GM18867 (cell line): ENCODE results near the gene SUV39H1.
"Not testable (repeated sequence)": the region's sequence is repeated elsewhere in the genome, so short reads cannot be mapped to it uniquely, and the experiment has no call there.

ENCODE experiments used
- ATAC-seq: cut with Tn5 transposase; IDR thresholded peaks from one replicate; pipeline ENCODE4 v1.9.1; 2021; ENCODE audit warnings: mild to moderate bottlenecking, moderate library complexity; ENCODE audit not compliant: unreplicated experiment

SUV39H1 gene

GRCh38 chrX:48684134-48684533, 12.4 kb upstream of the SUV39H1 start:
- ATAC-seq, result no peak

GRCh38 chrX:48685416-48685815, 11.1 kb upstream of the SUV39H1 start:
- ATAC-seq, result no peak

GRCh38 chrX:48688531-48689150, 7.9 kb upstream of the SUV39H1 start:
- ATAC-seq, result no peak

GRCh38 chrX:48689208-48689920, 7.2 kb upstream of the SUV39H1 start:
- ATAC-seq, result no peak

GRCh38 chrX:48691746-48692145, 4.8 kb upstream of the SUV39H1 start:
- not testable (repeated sequence) for ATAC-seq

- no peak for ATAC-seq
Observed at GRCh38 chrX:48694776-48695533, 1.6 kb upstream of the SUV39H1 start.

- ATAC-seq, result no peak
Observed at GRCh38 chrX:48695534-48695896, 1.0 kb upstream of the SUV39H1 start.

GRCh38 chrX:48695925-48696300, 621 bp upstream of the SUV39H1 start:
- ATAC-seq, result peak; percentile 2

- ATAC-seq, result peak; percentile 17
Observed at GRCh38 chrX:48696909-48697727, 584 bp downstream of the SUV39H1 start.

GRCh38 chrX:48698306-48698705, 1.8 kb downstream of the SUV39H1 start:
- no peak for ATAC-seq

GRCh38 chrX:48700246-48700645, 3.7 kb downstream of the SUV39H1 start:
- ATAC-seq, result no peak

GRCh38 chrX:48700951-48701653, 4.6 kb downstream of the SUV39H1 start:
- ATAC-seq, result no peak

GRCh38 chrX:48702032-48702431, 5.5 kb downstream of the SUV39H1 start:
- ATAC-seq, result no peak

GRCh38 chrX:48702716-48703115, 6.2 kb downstream of the SUV39H1 start:
- ATAC-seq, result no peak

GRCh38 chrX:48703228-48703627, 6.7 kb downstream of the SUV39H1 start:
- ATAC-seq, result no peak

GRCh38 chrX:48703642-48704481, 7.3 kb downstream of the SUV39H1 start:
- no peak for ATAC-seq

- no peak for ATAC-seq
Observed at GRCh38 chrX:48705871-48706270, 9.3 kb downstream of the SUV39H1 start.

GRCh38 chrX:48709522-48710112, 13.1 kb downstream of the SUV39H1 start:
- no peak for ATAC-seq
